Lower leg skin (tissue), 3 donors: ENCODE data around the gene IL22.

ENCODE experiments used
- POLR2A ChIP-seq, 2 donors: fragments of 450-650 bp; IDR thresholded peaks; one replicate each; pipeline ENCODE4 v1.6.1; 2016 to 2017; ENCODE audit warnings: antibody characterized with exemption in 2 of 2, mild to moderate bottlenecking in 1 of 2, moderate library complexity in 1 of 2
- TF ChIP-seq, protein P1 (sequence below), 3 donors: fragments of 450-650 bp; IDR thresholded peaks; one replicate each; pipeline ENCODE4 v1.5.1; 2016; ENCODE audit warnings: antibody characterized with exemption in 3 of 3, mild to moderate bottlenecking in 3 of 3, moderate library complexity in 2 of 3

DNA sequence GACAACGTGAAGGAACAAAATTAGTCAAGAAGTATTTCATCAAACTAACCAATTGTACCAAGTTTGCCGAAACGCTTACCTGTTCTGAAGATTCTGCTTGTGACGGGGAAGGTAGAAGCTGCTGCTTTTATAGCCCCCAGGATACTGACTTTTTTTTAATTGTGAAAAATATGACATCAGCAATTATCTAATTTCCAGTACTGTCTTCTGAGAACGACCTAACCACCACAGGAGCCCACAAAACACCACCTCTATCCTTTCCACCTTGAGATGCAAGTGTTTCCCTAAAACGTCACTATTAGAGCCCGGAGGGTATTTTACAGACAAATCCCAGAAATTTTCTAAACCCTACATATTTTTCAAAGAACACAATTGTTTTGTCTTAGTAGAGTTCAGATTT is at the start of gene IL22:
- TF ChIP-seq, protein P1, sequence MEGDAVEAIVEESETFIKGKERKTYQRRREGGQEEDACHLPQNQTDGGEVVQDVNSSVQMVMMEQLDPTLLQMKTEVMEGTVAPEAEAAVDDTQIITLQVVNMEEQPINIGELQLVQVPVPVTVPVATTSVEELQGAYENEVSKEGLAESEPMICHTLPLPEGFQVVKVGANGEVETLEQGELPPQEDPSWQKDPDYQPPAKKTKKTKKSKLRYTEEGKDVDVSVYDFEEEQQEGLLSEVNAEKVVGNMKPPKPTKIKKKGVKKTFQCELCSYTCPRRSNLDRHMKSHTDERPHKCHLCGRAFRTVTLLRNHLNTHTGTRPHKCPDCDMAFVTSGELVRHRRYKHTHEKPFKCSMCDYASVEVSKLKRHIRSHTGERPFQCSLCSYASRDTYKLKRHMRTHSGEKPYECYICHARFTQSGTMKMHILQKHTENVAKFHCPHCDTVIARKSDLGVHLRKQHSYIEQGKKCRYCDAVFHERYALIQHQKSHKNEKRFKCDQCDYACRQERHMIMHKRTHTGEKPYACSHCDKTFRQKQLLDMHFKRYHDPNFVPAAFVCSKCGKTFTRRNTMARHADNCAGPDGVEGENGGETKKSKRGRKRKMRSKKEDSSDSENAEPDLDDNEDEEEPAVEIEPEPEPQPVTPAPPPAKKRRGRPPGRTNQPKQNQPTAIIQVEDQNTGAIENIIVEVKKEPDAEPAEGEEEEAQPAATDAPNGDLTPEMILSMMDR (IDR thresholded peaks at IDR 0.05): no peak
- no peak for TF ChIP-seq POLR2A (IDR thresholded peaks at IDR 0.05)
